ENCODE measurements around the gene GRB2. TPM values are rescaled to one million over a fixed set of nuclear protein-coding genes. Genes with fewer than 3 reads are reported as not detected.
"Not testable (repeated sequence)": the region's sequence is repeated elsewhere in the genome, so short reads cannot be mapped to it uniquely, and the experiment has no call there.

Gene GRB2
- total and polyA plus RNA-seq, 2 experiments from 2014 or later: 89.0 to 112 TPM

DNA sequence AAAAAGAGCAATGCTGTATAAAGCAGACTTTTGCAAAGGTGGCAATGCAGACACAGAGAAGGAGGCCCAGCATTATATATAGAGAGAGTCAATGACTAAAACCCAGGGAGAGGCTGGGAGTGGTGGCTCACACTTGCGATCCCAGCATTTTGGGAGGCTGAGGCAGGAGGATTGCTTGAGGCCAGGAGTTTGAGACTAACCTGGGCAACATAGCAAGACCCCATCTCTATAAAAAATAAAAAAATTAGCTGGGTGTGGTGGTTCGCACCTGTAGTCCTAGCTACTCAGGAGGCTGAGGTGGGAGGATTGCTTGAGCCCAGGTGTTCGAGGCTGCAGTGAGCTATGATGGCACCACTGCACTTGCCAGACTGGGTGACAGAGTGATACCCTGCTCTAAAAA, 49.2 kb upstream of the GRB2 start:
- not testable (repeated sequence) for H3K9me2 ChIP-seq (ENCODE audit: insufficient read depth); H3K36me3 ChIP-seq (ENCODE audit: insufficient read depth); H3K4me3 Mint-ChIP-seq; H3K27ac Mint-ChIP-seq; H4K20me1 ChIP-seq (replicated peaks; ENCODE audit: insufficient read depth); H3K9me3 Mint-ChIP-seq; H3K4me1 ChIP-seq (ENCODE audit: insufficient read depth); H3F3A ChIP-seq (replicated peaks; ENCODE audit: low read depth); H3K27me3 ChIP-seq (ENCODE audit: insufficient read depth); H3K4me2 ChIP-seq; H3K27ac ChIP-seq (ENCODE audit: low read depth); ATAC-seq; H3K36me3 Mint-ChIP-seq (ENCODE audit: low read depth); DNase-seq (ENCODE audit: low spot score); H2AFZ ChIP-seq; H3K27me3 Mint-ChIP-seq (ENCODE audit: insufficient read depth, low read depth, poor library complexity); H3K4me3 ChIP-seq
- peaks cover 12% of the 10 kb centered on the region for H3K79me2 ChIP-seq (replicated peaks; ENCODE audit: insufficient read depth)
- H3K4me1 Mint-ChIP-seq: peaks cover 12% of the 10 kb centered on the region

DNA sequence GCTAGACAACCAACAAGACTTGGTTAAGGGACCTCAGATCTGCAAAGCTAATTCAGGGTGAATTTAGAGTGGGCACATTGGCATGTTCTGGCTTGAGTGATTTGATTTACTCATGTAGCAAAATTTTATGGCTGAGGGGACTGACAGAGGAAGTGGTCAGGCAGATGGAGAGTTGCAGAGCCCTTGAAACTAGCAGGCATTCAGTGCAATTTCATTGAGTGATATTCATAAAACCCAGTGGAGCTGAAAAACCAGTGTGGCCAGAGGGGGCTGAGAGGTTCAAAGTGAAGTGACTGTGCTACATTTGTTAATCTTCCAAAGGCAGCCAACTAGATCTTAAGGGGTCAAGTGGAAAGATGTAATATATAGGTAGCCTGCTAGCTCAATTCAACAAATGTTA, 48.7 kb upstream of the GRB2 start:
- H2AFZ ChIP-seq: no peak overlapping the region
- ATAC-seq (no peak), DNase-seq (ENCODE audit: low spot score) (no peak)
- H3K4me3 ChIP-seq: no peak overlapping the region
- no peaks in the 10 kb centered on the region for H3K27me3 ChIP-seq (ENCODE audit: insufficient read depth)
- H3K4me2 ChIP-seq: no peak overlapping the region
- no peaks in the 10 kb centered on the region for H3K36me3 ChIP-seq (ENCODE audit: insufficient read depth)
- H3K27me3 Mint-ChIP-seq (ENCODE audit: insufficient read depth, low read depth, poor library complexity): peaks cover 8% of the 10 kb centered on the region
- H3K4me3 Mint-ChIP-seq: no peak overlapping the region
- H3K79me2 ChIP-seq (replicated peaks; ENCODE audit: insufficient read depth): peaks cover 11% of the 10 kb centered on the region
- no peaks in the 10 kb centered on the region for H3K36me3 Mint-ChIP-seq (ENCODE audit: low read depth)
- H3K4me1 Mint-ChIP-seq: peaks cover 12% of the 10 kb centered on the region
- H4K20me1 ChIP-seq (replicated peaks; ENCODE audit: insufficient read depth): no peaks in the 10 kb centered on the region
- no peaks in the 10 kb centered on the region for H3K9me3 Mint-ChIP-seq
- TF ChIP-seq, protein P1, sequence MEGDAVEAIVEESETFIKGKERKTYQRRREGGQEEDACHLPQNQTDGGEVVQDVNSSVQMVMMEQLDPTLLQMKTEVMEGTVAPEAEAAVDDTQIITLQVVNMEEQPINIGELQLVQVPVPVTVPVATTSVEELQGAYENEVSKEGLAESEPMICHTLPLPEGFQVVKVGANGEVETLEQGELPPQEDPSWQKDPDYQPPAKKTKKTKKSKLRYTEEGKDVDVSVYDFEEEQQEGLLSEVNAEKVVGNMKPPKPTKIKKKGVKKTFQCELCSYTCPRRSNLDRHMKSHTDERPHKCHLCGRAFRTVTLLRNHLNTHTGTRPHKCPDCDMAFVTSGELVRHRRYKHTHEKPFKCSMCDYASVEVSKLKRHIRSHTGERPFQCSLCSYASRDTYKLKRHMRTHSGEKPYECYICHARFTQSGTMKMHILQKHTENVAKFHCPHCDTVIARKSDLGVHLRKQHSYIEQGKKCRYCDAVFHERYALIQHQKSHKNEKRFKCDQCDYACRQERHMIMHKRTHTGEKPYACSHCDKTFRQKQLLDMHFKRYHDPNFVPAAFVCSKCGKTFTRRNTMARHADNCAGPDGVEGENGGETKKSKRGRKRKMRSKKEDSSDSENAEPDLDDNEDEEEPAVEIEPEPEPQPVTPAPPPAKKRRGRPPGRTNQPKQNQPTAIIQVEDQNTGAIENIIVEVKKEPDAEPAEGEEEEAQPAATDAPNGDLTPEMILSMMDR (conservative IDR thresholded peaks at IDR 0.05; ENCODE audit: low read depth in 2 of 2): no peak
- TF ChIP-seq ZNF331 (CRISPR knock-in tag; IDR thresholded peaks at IDR 0.05; ENCODE audit: low read depth) (no peak), EZH2 (IDR thresholded peaks at IDR 0.05; ENCODE audit: low read depth, unreplicated experiment) (no peak), CREB1 (CRISPR knock-in tag; IDR thresholded peaks at IDR 0.05; ENCODE audit: low read depth) (no peak), ZNF114 (CRISPR knock-in tag; IDR thresholded peaks at IDR 0.05) (no peak), EZH2phosphoT487 (IDR thresholded peaks at IDR 0.05; ENCODE audit: unreplicated experiment) (no peak), POLR2AphosphoS5 (IDR thresholded peaks at IDR 0.05; ENCODE audit: low read depth) (no peak)
- TF ChIP-seq, protein P2, sequence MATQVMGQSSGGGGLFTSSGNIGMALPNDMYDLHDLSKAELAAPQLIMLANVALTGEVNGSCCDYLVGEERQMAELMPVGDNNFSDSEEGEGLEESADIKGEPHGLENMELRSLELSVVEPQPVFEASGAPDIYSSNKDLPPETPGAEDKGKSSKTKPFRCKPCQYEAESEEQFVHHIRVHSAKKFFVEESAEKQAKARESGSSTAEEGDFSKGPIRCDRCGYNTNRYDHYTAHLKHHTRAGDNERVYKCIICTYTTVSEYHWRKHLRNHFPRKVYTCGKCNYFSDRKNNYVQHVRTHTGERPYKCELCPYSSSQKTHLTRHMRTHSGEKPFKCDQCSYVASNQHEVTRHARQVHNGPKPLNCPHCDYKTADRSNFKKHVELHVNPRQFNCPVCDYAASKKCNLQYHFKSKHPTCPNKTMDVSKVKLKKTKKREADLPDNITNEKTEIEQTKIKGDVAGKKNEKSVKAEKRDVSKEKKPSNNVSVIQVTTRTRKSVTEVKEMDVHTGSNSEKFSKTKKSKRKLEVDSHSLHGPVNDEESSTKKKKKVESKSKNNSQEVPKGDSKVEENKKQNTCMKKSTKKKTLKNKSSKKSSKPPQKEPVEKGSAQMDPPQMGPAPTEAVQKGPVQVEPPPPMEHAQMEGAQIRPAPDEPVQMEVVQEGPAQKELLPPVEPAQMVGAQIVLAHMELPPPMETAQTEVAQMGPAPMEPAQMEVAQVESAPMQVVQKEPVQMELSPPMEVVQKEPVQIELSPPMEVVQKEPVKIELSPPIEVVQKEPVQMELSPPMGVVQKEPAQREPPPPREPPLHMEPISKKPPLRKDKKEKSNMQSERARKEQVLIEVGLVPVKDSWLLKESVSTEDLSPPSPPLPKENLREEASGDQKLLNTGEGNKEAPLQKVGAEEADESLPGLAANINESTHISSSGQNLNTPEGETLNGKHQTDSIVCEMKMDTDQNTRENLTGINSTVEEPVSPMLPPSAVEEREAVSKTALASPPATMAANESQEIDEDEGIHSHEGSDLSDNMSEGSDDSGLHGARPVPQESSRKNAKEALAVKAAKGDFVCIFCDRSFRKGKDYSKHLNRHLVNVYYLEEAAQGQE (IDR thresholded peaks at IDR 0.05; ENCODE audit: unreplicated experiment): no peak
- peaks cover 8% of the 10 kb centered on the region for H3K4me1 ChIP-seq (ENCODE audit: insufficient read depth)
- H3K27ac ChIP-seq (ENCODE audit: low read depth): no peak overlapping the region
- no peak overlapping the region for H3K27ac Mint-ChIP-seq
- no peaks in the 10 kb centered on the region for H3F3A ChIP-seq (replicated peaks; ENCODE audit: low read depth)
- H3K9me2 ChIP-seq (ENCODE audit: insufficient read depth): no peaks in the 10 kb centered on the region

Data from GM23338 (cell line).